Kidney (tissue), 14 donors: Measurements from ENCODE around the gene DDX51. TPM values are rescaled to one million over a fixed set of nuclear protein-coding genes. Genes with fewer than 3 reads are reported as not detected.

ENCODE experiments used
- DNase-seq, 5 donors: peaks; one replicate each; pipeline ENCODE4 v3.0.0-alpha.2; 2013 to 2020
- FAIRE-seq: peaks from 2 replicates; lab custom pipeline; 2012; peaks lifted over from hg19 to GRCh38; lab: Jason Lieb, UNC
- H3K27ac ChIP-seq, 2 donors: one replicate each; pipeline ENCODE4 v1.7.0; 2013; ENCODE audit warnings: low read depth in 2 of 2, low read length in 2 of 2, inconsistent platforms in 1 of 2
- H3K27me3 ChIP-seq: one replicate; pipeline ENCODE4 v1.7.1; 2013; ENCODE audit warnings: low read length, inconsistent platforms; ENCODE audit not compliant: control insufficient read depth, insufficient read depth
- H3K36me3 ChIP-seq, 3 donors: one replicate each; pipeline versions ENCODE4 v1.7.0 to v1.7.1; 2013; ENCODE audit warnings: low read length in 3 of 3, control low read depth in 1 of 3, inconsistent platforms in 1 of 3; ENCODE audit not compliant: insufficient read depth in 3 of 3, control insufficient read depth in 2 of 3
- H3K4me1 ChIP-seq, 3 donors: one replicate each; pipeline versions ENCODE4 v1.7.0 to v1.7.1; 2013; ENCODE audit warnings: low read length in 3 of 3, inconsistent platforms in 1 of 3, low read depth in 1 of 3; ENCODE audit not compliant: control insufficient read depth in 2 of 3, insufficient read depth in 2 of 3
- H3K4me3 ChIP-seq, 3 donors: one replicate each; pipeline versions ENCODE4 v1.7.0 to v1.8.1; 2013; ENCODE audit warnings: low read length in 3 of 3, control low read depth in 1 of 3, inconsistent platforms in 1 of 3
- H3K9ac ChIP-seq, 3 donors: one replicate each; pipeline versions ENCODE4 v1.7.0 to v1.7.1; 2013; ENCODE audit warnings: low read length in 3 of 3, control low read depth in 1 of 3, inconsistent platforms in 1 of 3
- H3K9me3 ChIP-seq, 3 donors: one replicate each; pipeline versions ENCODE4 v1.7.0 to v1.7.1; 2013; ENCODE audit warnings: low read length in 3 of 3, control low read depth in 1 of 3, inconsistent platforms in 1 of 3; ENCODE audit not compliant: control insufficient read depth in 2 of 3, insufficient read depth in 1 of 3
- CTCF ChIP-seq: IDR thresholded peaks from 3 replicates; pipeline ENCODE4 v1.5.1; 2012; ENCODE audit warnings: mild to moderate bottlenecking, moderate library complexity, borderline replicate concordance; ENCODE audit not compliant: insufficient read depth; ENCODE audit errors: extremely low read depth
- intact Hi-C: fragments of 100-400 bp; cut with DNase I; formaldehyde crosslinking; loops from one replicate; pipeline ENCODE4 v1.11.1; 2022
- polyA plus RNA-seq: library from polyadenylated mRNA; stranded (reverse); fragments of 350-450 nt; fragmentation: Illumina TruSeq; extraction: RNeasy Lipid Tissue Mini Kit (QIAGEN cat#74804); gene quantifications from one replicate; pipeline ENCODE4 v1.2.3, GENCODE V29; 2014; ENCODE audit warnings: low read depth, low replicate concordance; ENCODE audit not compliant: insufficient read depth
- total RNA-seq: library from RNA; stranded (reverse); fragmentation: NEBNext Ultra II Directional; extraction: Animal tissue kit (Norgen Biotek cat#: 25700); gene quantifications from one replicate; pipeline ENCODE4 v1.2.1, GENCODE V29; 2021
- donor health status: control.
- donor health status: control.
- donor health status: control.
- donor health status: control.
- donor health status: control.
- donor health status: DM: yes; HTN: yes; CAD: no.
- donor health status: Normal renal cell carcinoma (clear cell type).

The DDX51 gene
- total and polyA plus RNA-seq, 2 donors from 2014 or later: 10.3 to 19.6 TPM

GRCh38 chr12:132166801-132167591, 22.9 kb upstream of the DDX51 start:
- H3K9me3 ChIP-seq: no peaks in the 10 kb centered on the region
- no peaks in the 10 kb centered on the region for H3K36me3 ChIP-seq
- DNase-seq (peak in 1 of 5 donors; percentile 40), FAIRE-seq (no peak)
- intact Hi-C loops: no loop called here
- no peak overlapping the region for H3K4me3 ChIP-seq
- no peak overlapping the region for H3K27ac ChIP-seq
- no peak overlapping the region for H3K9ac ChIP-seq
- H3K27me3 ChIP-seq: no peaks in the 10 kb centered on the region
- TF ChIP-seq CTCF: no peak
- H3K4me1 ChIP-seq: peaks cover 0 to 6% (median 0%) of the 10 kb centered on the region in 3 donors

GRCh38 chr12:132166093-132166492, 22.0 kb upstream of the DDX51 start:
- no peaks in the 10 kb centered on the region for H3K27me3 ChIP-seq
- H3K9me3 ChIP-seq: no peaks in the 10 kb centered on the region
- H3K9ac ChIP-seq: no peak overlapping the region
- intact Hi-C loops: no loop called here
- TF ChIP-seq CTCF: no peak
- peak in 1 of 5 donors; percentile 27 for DNase-seq
- no peak overlapping the region for H3K4me3 ChIP-seq
- no peak overlapping the region for H3K27ac ChIP-seq
- H3K36me3 ChIP-seq: no peaks in the 10 kb centered on the region
- H3K4me1 ChIP-seq: peaks cover 0 to 6% (median 0%) of the 10 kb centered on the region in 3 donors
- FAIRE-seq: no peak

GRCh38 chr12:132165584-132165983, 21.5 kb upstream of the DDX51 start:
- intact Hi-C loops: no loop called here
- Histone ChIP-seq H3K4me3 (no peak overlapping the region), H3K9ac (no peak overlapping the region), H3K36me3 (no peaks in the 10 kb centered on the region), H3K27me3 (no peaks in the 10 kb centered on the region), H3K4me1 (peaks cover 0 to 6% (median 0%) of the 10 kb centered on the region in 3 donors), H3K27ac (no peak overlapping the region), H3K9me3 (no peaks in the 10 kb centered on the region)
- FAIRE-seq (no peak), DNase-seq (peak in 2 of 5 donors; percentile 35 to 43)
- no peak for TF ChIP-seq CTCF
